WERI-Rb-1 (cell line): ENCODE data around the gene SH2D7.

ENCODE experiments used
- DNase-seq: peaks from one replicate; pipeline ENCODE4 v3.0.0-alpha.2; 2020
- H3K27ac ChIP-seq: fragments of 250-450 bp; sonication (Bioruptor Pico); 2 replicates; pipeline ENCODE4 v1.5.1; 2020; ENCODE audit warnings: mild to moderate bottlenecking, moderate library complexity
- H3K27me3 ChIP-seq: fragments of 250-450 bp; sonication (Bioruptor Pico); 2 replicates; pipeline ENCODE4 v1.5.1; 2021; ENCODE audit warnings: mild to moderate bottlenecking, low read depth, moderate library complexity; ENCODE audit not compliant: insufficient read depth, severe bottlenecking
- H3K36me3 ChIP-seq: fragments of 250-450 bp; sonication (Bioruptor Pico); 2 replicates; pipeline ENCODE4 v1.5.1; 2020; ENCODE audit warnings: mild to moderate bottlenecking, moderate library complexity
- H3K4me3 ChIP-seq: 2 replicates; pipeline ENCODE4 v1.5.1; 2011; ENCODE audit warnings: low read depth, mild to moderate bottlenecking, control low read depth, low read length
- H3K9me3 ChIP-seq: fragments of 250-450 bp; sonication (Bioruptor Pico); 2 replicates; pipeline ENCODE4 v1.5.1; 2021; ENCODE audit warnings: mild to moderate bottlenecking, moderate library complexity; ENCODE audit not compliant: severe bottlenecking
- CTCF ChIP-seq: IDR thresholded peaks from 2 replicates; pipeline ENCODE4 v1.5.1; 2011; ENCODE audit warnings: low read depth, mild to moderate bottlenecking, control low read depth, inconsistent platforms, low read length

The SH2D7 gene

GRCh38 chr15:78142332-78142731 lies 50.0 kb downstream of the SH2D7 start:
- no peak for TF ChIP-seq CTCF
- DNase-seq: no peak
- Histone ChIP-seq H3K9me3 (no peaks in the 10 kb centered on the region), H3K27ac (no peak overlapping the region), H3K36me3 (no peaks in the 10 kb centered on the region), H3K27me3 (no peaks in the 10 kb centered on the region), H3K4me3 (no peak overlapping the region)

GRCh38 chr15:78146425-78147154 lies 54.2 kb downstream of the SH2D7 start:
- H3K27me3 ChIP-seq: no peaks in the 10 kb centered on the region
- no peak overlapping the region for H3K4me3 ChIP-seq
- H3K27ac ChIP-seq: no peak overlapping the region
- DNase-seq: no peak
- H3K9me3 ChIP-seq: no peaks in the 10 kb centered on the region
- no peak for TF ChIP-seq CTCF
- no peaks in the 10 kb centered on the region; the same call in 1 of the 2 replicates for H3K36me3 ChIP-seq

GRCh38 chr15:78147566-78147965 lies 55.2 kb downstream of the SH2D7 start:
- no peaks in the 10 kb centered on the region for H3K27me3 ChIP-seq
- no peak for TF ChIP-seq CTCF
- no peaks in the 10 kb centered on the region; the same call in none of the 2 replicates for H3K36me3 ChIP-seq
- H3K27ac ChIP-seq: no peak overlapping the region
- H3K4me3 ChIP-seq: no peak overlapping the region
- H3K9me3 ChIP-seq: no peaks in the 10 kb centered on the region
- DNase-seq: no peak

GRCh38 chr15:78148392-78149067 lies 56.2 kb downstream of the SH2D7 start:
- Histone ChIP-seq H3K27me3 (no peaks in the 10 kb centered on the region), H3K27ac (peak overlapping the region; percentile 72), H3K4me3 (peak overlapping the region; percentile 75), H3K9me3 (no peaks in the 10 kb centered on the region), H3K36me3 (peaks cover 4% of the 10 kb centered on the region)
- DNase-seq: no peak
- TF ChIP-seq CTCF: no peak

GRCh38 chr15:78149068-78149804 lies 56.9 kb downstream of the SH2D7 start, which contains the start of gene IDH3A:
Gene IDH3A (plus strand): TSS chr15:78149362. CDS start chr15:78149404, 42 bp downstream.
- peaks cover 4% of the 10 kb centered on the region for H3K36me3 ChIP-seq
- DNase-seq: peak; percentile 98
- no peaks in the 10 kb centered on the region for H3K9me3 ChIP-seq
- TF ChIP-seq CTCF: no peak
- H3K27ac ChIP-seq: peak within 1 kb of the TSS; percentile 72
- H3K27me3 ChIP-seq: no peaks in the 10 kb centered on the region
- peak within 1 kb of the TSS; percentile 75 for H3K4me3 ChIP-seq
